ENCODE results near the gene RUNX3.
"Not testable (repeated sequence)": the region's sequence is repeated elsewhere in the genome, so short reads cannot be mapped to it uniquely, and the experiment has no call there.

The RUNX3 gene

GRCh38 chr1:24913616-24914225 is 16.4 kb downstream of the RUNX3 start:
- no peak for DNase-seq (ENCODE audit: low read depth)

- no peak for DNase-seq (ENCODE audit: low read depth)
These were observed 16.8 kb downstream of the RUNX3 start for GRCh38 chr1:24913274-24913604.

GRCh38 chr1:24912376-24913273 is 17.5 kb downstream of the RUNX3 start:
- peak; percentile 13 for DNase-seq (ENCODE audit: low read depth)

GRCh38 chr1:24911651-24912155 is 18.4 kb downstream of the RUNX3 start:
- DNase-seq (ENCODE audit: low read depth): peak; percentile 80

- peak; percentile 90 for DNase-seq (ENCODE audit: low read depth)
These were observed 19.1 kb downstream of the RUNX3 start for GRCh38 chr1:24910751-24911650.

- DNase-seq (ENCODE audit: low read depth): no peak
These were observed 19.9 kb downstream of the RUNX3 start for GRCh38 chr1:24910210-24910609.

- DNase-seq (ENCODE audit: low read depth): peak; percentile 85
These were observed 20.6 kb downstream of the RUNX3 start for GRCh38 chr1:24909388-24909898.

GRCh38 chr1:24908591-24909259 is 21.4 kb downstream of the RUNX3 start:
- no peak for DNase-seq (ENCODE audit: low read depth)

- DNase-seq (ENCODE audit: low read depth): not testable (repeated sequence)
These were observed 22.3 kb downstream of the RUNX3 start for GRCh38 chr1:24907587-24908294.

- no peak for DNase-seq (ENCODE audit: low read depth)
These were observed 23.2 kb downstream of the RUNX3 start for GRCh38 chr1:24906760-24907490.

- DNase-seq (ENCODE audit: low read depth): no peak
These were observed 23.9 kb downstream of the RUNX3 start for GRCh38 chr1:24905979-24906720.

- DNase-seq (ENCODE audit: low read depth): no peak
These were observed 24.6 kb downstream of the RUNX3 start for GRCh38 chr1:24905355-24905978.

- no peak for DNase-seq (ENCODE audit: low read depth)
These were observed 25.2 kb downstream of the RUNX3 start for GRCh38 chr1:24904731-24905354.

- DNase-seq (ENCODE audit: low read depth): no peak
These were observed 25.9 kb downstream of the RUNX3 start for GRCh38 chr1:24903955-24904730.

- DNase-seq (ENCODE audit: low read depth): no peak
These were observed 26.5 kb downstream of the RUNX3 start for GRCh38 chr1:24903560-24903954.

- no peak for DNase-seq (ENCODE audit: low read depth)
These were observed 27.0 kb downstream of the RUNX3 start for GRCh38 chr1:24903011-24903461.

GRCh38 chr1:24902471-24902891 is 27.6 kb downstream of the RUNX3 start:
- DNase-seq (ENCODE audit: low read depth): no peak
